NCI-H2196 (cell line): ENCODE measurements around the gene SEBOX.

Source experiments
- DNase-seq: peaks from one replicate; lab custom pipeline; 2025; ENCODE audit not compliant: unreplicated experiment; lab: John Stamatoyannopoulos, UW

SEBOX gene

DNA sequence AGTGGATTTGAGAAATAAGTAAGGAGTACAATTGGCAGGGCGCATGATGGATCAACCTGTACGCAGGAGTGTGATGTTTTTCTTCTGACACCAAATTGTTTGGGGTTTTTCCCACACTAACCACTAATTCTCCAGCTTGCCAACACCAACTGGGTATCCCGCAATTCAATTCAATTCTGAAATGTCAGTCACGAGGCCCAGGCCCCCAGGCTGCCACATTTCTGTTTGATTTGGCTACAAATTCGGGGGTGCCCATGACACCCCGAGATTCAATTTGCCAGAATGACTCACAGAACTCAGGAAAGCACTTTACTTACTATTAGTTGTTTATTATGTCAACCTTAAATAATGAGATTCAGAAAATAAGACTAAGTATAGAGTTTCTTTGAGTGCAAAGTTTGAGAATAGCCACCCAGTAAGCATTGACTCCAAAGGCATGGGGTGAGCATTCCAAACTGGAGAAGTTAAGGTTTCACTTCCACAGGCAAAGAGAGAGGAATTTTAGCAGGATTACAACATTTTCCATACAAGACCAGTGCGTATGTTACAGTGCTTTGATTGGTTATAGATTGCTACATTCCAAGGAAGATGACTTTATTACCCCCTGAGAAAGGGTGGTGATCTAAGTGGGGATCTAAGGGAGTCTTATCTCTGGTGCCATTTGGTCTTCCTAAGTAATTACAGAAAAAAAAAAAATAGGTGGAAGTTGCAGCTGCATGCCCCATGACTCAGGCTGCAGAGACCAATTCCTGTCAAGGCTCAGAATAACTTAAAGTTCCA lies 29.5 kb upstream of the SEBOX start:
- DNase-seq = no peak

DNA sequence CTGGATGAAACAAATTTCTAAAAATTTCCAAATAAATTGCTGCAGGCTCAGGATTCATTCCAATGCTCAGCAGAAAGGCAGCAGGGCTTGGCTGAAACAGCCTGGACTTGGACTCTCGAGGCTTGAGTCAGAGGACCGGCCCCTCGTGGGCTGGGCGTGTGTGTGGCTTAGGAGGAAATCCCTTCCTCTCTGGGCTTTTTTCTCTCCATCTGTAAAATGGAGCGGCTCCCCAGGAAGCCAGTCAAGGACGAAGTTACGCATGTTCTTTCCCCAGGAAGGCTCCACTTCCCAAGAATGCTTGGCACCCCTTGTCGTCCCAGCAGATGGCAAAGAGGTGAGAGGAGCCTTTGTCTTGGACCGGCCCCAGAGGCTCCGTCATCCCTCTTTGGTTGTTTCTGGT lies 27.5 kb upstream of the SEBOX start:
- DNase-seq = no peak

- no peak for DNase-seq
These were observed 26.4 kb upstream of the SEBOX start for GRCh38 chr17:28391401-28391800.

DNA sequence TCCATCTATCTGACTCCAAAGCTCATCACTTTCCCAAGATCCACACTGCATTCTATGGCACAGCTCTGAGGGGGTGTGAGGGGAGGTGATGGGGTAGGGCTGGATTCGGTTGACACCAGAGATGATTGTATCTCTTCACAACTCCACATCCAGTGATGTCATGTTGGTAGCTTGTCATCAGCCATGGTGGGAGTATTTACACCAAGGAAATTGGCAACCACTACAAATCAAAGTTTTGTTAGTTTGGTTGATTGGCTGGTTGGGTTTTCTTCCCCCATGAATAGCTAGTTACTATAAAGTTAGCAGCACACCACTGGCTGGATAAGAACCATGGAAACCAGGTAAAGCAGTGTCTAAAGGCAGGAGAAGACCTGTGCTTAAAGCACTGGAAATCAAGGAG lies 26.0 kb upstream of the SEBOX start:
- no peak for DNase-seq

DNA sequence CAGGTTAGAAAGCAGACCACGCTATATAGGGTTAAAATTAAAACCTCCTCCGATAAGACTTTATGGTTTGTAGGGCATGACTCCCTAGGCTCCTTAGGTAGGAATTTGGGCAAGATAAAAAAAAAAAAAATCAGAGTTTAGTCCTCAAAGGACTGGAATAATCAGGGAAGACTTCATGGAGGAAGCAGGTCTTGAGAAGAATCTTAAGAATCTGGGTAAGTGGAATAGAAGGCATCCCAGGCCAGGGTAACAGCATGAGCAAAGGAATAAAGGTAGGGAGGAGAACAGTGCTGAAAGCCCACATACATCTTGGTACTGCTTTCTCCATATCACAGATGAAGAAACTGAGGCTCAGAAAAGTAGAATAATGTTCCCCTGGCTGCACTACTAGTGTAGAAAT lies 25.6 kb upstream of the SEBOX start:
- no peak for DNase-seq

DNA sequence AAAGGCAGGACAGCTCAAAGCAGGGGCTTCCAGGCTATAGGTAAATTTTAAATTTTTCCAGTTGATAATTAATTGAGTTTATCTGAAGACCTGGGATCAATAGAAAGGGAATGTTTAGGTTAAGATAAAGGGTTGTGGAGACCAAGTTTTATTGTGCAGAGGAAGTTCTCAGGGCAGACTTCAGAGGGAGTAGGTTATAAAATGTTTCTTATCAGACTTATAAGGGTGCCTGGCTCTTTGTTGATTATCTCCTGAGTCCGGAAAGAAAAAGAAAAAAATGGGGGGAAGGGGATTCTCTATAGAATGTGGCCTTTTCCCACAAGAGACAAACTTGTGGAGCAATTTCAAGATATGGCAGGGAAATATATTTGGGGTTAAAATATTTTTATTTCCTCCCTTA lies 25.1 kb upstream of the SEBOX start:
- DNase-seq = no peak

DNA sequence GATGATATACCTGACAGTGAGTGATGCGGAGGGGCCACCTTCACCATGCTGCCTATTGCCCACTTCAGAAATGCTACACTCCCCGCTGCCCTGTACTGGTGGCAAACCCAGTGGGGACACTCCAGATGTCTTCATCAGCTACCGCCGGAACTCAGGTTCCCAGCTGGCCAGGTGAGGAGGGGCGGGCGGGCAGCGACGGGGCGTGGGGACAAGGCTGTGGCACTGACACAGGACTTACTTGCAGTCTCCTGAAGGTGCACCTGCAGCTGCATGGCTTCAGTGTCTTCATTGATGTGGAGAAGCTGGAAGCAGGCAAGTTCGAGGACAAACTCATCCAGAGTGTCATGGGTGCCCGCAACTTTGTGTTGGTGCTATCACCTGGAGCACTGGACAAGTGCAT lies 23.1 kb upstream of the SEBOX start:
- no peak for DNase-seq

- no peak for DNase-seq
These were observed 21.4 kb upstream of the SEBOX start for GRCh38 chr17:28386391-28386790.

DNA sequence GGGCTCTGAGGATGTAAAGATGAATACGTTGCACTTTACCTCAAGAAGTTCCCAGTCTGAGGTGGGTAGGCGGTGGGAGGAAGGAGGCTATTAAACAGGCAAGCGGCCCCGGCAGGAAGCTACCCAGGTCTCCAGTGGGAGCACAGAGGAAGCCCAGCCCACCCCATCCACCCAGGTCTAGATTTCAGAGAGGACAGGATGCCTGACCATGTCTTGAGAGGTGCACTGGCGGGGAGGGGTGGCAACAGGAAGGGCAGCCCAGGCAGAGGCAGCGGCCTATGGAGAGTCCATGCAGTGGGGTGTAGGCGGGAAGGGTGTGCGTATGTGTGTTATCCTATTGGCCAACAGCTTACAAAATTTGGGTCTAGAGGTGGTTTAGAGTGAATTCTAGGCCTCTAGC lies 20.4 kb upstream of the SEBOX start:
- no peak for DNase-seq

- no peak for DNase-seq
These were observed 20.0 kb upstream of the SEBOX start for GRCh38 chr17:28385037-28385400.

- DNase-seq = peak; percentile 71
These were observed 19.5 kb upstream of the SEBOX start for GRCh38 chr17:28384281-28385036.

- DNase-seq = no peak
These were observed 16.3 kb upstream of the SEBOX start for GRCh38 chr17:28381141-28381825.

DNA sequence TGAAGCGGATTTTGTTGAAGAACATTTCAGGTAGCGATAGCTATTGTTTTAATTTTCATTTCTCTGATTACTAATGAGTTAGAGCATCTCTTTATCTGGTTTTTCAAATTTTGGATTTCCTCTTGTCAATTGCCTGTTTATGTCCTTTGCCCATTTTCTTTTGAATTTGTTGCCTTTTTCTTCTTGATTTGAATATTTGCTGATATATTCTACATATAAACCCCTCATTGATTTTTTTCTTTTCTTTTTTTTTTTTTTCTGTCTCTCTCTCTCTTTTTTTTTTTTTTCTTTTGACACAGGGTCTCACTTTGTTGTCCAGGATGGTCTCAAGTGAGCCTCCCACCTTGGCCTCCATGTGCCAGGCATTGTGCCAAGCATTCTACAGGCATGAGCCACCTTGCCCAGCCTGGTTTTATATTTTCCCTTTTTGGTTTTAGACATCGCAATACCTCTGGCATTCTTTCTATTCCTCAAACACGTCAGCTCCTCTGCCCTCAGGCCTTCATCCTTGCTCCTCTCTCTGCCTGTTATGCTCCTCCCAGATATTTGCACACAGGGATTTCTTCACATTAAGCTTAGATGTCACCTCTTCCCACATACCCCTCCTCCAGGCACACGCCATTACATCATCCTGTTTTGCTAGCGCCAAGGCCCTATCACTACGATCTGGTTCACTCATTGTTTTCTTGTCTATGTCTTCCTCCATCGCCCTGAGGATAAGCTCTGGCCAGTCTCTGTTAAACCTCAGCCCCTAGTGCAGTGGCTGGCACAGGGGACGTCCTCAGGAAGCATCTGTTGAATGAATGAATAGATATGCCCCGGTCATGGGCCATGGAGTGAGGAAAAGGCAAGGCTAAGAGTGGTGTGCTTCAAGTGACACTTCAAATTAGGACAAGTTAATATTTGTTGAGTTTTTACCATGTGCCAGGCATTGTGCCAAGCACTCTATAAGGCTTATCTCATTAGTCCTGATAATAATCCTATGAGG lies 15.1 kb upstream of the SEBOX start:
- DNase-seq = peak; percentile 29

DNA sequence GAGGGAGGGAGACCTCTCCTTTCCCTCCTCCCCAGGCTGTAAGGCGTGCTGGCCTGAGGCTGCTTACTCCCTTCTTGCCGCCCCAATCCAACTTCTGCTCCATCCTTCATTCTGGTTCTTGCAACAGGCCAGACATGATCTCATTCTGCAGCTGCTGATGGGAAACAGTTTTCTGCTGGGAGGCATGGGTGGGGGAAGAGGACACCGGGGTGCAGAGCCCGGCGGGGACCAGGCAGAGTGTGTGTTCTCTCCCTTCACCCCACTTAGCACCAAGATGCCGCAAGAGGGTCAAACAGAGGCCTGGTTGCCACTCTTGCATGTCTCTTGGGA lies 7.9 kb upstream of the SEBOX start:
- DNase-seq = no peak

DNA sequence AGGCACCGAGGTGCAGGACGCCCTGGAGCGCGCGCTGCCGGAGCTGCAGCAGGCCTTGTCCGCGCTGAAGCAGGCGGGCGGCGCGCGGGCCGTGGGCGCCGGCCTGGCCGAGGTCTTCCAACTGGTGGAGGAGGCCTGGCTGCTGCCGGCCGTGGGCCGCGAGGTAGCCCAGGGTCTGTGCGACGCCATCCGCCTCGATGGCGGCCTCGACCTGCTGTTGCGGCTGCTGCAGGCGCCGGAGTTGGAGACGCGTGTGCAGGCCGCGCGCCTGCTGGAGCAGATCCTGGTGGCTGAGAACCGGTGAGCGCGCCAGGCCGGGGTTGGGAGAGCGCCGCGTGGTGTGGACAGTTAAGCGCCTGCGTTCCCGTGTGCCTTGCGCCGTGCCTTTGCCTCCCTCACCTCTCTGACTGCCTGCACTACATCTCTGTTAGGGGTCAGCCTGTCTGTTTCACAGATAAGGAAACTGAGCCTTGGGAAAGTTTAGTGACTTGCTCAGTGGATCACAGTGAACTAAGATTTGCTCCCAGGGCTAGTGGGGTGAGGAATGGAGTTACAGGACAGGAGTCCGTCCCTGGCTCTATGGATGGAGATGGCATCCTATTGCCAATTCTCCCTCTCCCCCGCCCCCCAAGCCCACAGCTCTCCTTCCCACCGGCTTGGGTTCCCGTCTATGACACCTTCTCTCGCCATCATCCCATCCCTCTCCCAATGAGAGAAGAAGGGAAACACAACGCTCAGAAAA lies 7.4 kb upstream of the SEBOX start:
- no peak for DNase-seq

- peak; percentile 72 for DNase-seq
These were observed 6.5 kb upstream of the SEBOX start, which contains the start of gene SARM1 for GRCh38 chr17:28371245-28372202. Gene SARM1 (plus strand): TSS chr17:28371694. CDS start chr17:28372033, 339 bp downstream.

GRCh38 chr17:28370744-28371103 lies 5.7 kb upstream of the SEBOX start:
- no peak for DNase-seq

DNA sequence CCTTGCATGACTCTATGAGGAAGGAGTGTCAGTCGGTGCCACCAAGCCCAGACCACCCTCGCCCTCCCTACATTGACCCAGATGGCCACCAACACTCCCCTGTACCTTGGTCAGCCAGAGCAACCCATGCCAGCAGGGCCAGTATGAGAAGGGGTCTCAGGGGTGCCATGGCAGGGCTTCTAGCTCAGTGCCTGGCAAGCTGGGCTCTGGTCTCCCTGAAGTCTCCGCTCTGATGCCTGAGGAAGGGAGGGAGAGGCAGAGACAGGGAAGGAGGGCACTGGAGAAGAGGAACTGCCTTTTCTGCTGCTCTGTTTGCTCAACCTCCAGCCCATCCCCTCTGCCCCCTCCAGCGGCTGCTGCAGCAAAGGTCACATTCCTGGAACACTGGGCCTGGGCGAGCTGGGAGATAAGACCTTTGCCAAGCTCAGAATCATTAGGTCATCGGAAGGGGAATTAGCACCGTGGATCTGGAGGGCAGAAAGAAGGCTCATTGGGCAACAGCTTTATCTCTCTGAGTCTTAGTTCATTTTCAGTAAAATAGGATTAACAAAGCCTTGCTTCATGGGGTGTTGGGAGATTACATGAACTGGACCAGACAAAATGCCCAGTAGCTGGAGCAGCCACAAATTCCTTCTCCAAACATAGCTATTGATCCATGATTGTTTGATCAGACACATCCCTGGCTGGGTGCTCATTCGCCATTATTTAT lies 5.2 kb upstream of the SEBOX start, which contains the start of gene VTN:
VTN (minus strand) TSS at position 273 of the 709 bp plus-strand sequence; CDS start at position 169, 104 bp downstream.
- peak; percentile 25 for DNase-seq
